Measurements from ENCODE around the gene ERBB3.

DNA sequence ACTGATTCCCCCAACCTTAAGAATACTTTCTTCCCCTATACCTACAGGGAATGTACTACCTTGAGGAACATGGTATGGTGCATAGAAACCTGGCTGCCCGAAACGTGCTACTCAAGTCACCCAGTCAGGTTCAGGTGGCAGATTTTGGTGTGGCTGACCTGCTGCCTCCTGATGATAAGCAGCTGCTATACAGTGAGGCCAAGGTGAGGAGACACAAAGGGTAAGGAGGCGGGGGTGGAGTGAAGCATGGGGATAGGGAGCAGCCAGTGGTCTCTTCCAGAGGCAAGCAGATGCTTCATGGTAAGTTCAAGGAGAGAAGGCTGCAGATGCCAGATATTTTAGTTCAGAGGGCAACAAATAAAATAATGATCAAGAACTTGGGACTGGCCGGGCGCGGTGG, 17.8 kb downstream of the ERBB3 start:
- TF ChIP-seq, protein P1, sequence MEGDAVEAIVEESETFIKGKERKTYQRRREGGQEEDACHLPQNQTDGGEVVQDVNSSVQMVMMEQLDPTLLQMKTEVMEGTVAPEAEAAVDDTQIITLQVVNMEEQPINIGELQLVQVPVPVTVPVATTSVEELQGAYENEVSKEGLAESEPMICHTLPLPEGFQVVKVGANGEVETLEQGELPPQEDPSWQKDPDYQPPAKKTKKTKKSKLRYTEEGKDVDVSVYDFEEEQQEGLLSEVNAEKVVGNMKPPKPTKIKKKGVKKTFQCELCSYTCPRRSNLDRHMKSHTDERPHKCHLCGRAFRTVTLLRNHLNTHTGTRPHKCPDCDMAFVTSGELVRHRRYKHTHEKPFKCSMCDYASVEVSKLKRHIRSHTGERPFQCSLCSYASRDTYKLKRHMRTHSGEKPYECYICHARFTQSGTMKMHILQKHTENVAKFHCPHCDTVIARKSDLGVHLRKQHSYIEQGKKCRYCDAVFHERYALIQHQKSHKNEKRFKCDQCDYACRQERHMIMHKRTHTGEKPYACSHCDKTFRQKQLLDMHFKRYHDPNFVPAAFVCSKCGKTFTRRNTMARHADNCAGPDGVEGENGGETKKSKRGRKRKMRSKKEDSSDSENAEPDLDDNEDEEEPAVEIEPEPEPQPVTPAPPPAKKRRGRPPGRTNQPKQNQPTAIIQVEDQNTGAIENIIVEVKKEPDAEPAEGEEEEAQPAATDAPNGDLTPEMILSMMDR (IDR thresholded peaks at IDR 0.05): no peak
- no peak for TF ChIP-seq POLR2A (IDR thresholded peaks at IDR 0.05)

All from right lobe of liver (tissue), 4 donors.